NCI-H146 (cell line): ENCODE results near the gene ARHGEF38.
A peak's percentile ranks its signal among the peaks of the same experiment; 100 is the strongest.
"Not testable (repeated sequence)": the region's sequence is repeated elsewhere in the genome, so short reads cannot be mapped to it uniquely, and the experiment has no call there.

Source experiments
- DNase-seq: peaks from one replicate; lab custom pipeline; 2025; lab: John Stamatoyannopoulos, UW

The ARHGEF38 gene

GRCh38 chr4:105652286-105652888, 100.0 kb downstream of the ARHGEF38 start:
- DNase-seq = no peak

DNA sequence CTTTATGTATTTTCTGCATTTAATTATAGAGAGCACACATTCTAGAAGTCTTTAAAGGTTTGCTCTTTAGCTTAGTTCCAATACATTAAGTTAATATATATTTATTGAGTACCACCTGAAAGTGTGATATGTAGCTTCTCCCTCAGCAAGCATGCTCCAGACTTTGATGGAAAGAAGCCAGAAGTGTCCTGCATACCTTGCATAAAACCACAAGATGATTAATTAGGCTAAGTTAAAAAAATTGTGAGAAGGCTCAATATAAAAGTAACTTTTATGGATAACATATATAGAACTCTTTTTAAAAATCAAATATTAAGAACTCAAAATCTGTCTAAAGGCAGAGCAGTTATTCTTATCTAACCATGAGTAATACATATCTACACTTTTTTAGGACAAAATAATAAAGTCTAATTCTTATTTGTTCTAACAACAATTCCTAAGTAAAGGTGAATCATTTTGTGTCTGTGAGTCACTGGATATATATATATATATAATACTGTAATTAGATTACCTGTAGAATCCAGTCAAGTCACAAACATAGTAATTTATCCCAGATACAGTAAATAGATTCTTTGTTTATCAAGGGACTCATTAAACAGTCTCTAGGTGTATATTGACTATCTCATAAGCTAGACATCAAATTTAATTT, 104.8 kb downstream of the ARHGEF38 start:
- no peak for DNase-seq

- no peak for DNase-seq
Measured at GRCh38 chr4:105659190-105659589, 106.8 kb downstream of the ARHGEF38 start.

GRCh38 chr4:105661028-105661427, 108.6 kb downstream of the ARHGEF38 start:
- DNase-seq = no peak

GRCh38 chr4:105662935-105663675, 110.7 kb downstream of the ARHGEF38 start:
- no peak for DNase-seq

- peak; percentile 12 for DNase-seq
Measured at GRCh38 chr4:105666693-105667092, 114.3 kb downstream of the ARHGEF38 start.

DNA sequence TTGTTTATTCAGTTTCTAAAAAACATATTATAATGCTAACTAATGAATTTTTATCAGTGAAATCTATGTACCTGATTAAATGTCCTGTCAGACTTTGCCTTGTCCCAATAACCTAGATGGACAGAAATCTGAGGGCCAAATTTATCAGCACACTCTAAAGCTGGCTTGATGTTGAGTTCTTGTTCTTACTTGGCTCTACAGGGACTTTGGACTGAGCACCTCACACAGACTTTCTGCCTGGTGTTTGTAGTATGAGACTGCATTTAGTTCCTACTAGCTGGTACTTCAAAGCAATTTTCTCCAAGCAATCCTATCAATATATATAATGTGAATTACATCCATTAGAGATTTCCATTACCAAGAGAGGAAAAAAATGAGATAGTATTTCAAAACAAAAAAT, 118.3 kb downstream of the ARHGEF38 start:
- no peak for DNase-seq

DNA sequence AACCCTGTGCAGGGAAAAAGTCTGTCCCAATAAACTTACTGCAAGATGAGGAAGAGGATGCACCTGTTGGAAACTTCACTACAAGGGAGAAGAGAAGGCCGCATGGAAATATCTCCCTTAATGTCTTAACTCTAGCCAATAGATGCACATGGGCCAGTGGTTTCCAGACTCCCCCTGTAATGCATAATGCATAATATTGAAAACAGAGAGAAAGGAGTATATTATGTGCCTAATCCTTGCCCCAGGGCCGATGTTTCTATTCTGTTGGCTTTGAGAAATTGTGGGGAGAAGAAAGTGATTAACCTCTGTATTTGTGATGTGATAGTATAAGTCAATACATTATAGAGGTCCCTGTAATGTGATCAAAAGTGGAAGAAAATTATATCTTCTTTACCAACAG, 118.9 kb downstream of the ARHGEF38 start:
- DNase-seq = no peak

GRCh38 chr4:105674011-105674410, 121.6 kb downstream of the ARHGEF38 start:
- no peak for DNase-seq

DNA sequence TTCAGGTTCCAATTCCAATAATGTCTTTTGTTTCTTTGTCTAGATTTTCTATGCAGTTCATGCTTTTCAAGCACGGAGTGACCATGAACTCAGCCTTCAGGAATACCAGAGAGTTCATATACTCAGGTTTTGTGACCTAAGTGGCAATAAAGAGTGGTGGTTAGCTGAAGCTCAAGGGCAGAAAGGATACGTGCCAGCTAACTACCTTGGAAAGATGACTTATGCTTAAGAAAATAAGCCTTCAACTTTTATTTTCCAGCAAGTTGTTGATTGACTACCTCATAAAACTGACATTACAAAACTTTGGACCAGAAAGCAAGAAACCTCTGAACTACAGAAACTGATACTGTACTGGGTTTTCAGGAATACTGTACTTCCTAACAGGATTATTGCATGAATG, 125.3 kb downstream of the ARHGEF38 start:
- no peak for DNase-seq

DNA sequence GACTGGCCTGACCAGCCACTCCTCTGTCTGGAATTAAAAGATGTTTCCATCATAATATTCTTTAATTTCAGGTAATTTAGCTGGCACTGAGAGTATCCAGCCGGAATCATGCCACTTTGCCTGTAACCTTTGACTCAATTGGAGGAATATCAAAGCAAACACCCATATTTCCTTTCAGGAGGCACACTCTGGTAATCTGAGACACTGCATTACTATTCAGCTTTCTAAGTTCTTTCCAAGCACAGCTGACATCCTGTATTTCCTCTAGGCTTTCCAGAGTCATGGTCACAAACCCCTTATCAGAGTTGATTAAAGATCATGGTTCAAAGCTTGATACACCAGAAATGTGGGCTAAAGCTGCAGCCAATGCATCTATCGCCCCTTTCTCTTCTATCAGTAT, 126.8 kb downstream of the ARHGEF38 start:
- no peak for DNase-seq

- DNase-seq = no peak
Measured at GRCh38 chr4:105683038-105683437, 130.6 kb downstream of the ARHGEF38 start.

DNA sequence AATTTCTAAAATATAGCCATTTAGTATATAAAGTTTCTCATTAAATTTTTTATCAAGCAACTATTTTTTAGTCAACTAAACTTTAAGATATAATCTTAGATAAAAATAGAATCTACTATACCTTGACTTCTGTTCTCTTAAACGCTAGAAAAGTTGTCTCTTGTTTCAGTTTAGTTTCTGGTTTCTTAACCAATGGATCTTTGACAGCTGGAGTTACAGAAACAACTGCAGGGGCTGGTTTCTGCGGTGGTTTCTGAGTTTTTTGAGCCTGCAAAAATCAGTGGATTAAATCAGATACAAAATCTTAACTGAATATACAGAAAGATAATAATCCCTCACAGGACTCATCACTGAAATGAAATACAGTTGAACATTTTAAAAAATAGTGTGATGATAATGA, 134.2 kb downstream of the ARHGEF38 start:
- no peak for DNase-seq

DNA sequence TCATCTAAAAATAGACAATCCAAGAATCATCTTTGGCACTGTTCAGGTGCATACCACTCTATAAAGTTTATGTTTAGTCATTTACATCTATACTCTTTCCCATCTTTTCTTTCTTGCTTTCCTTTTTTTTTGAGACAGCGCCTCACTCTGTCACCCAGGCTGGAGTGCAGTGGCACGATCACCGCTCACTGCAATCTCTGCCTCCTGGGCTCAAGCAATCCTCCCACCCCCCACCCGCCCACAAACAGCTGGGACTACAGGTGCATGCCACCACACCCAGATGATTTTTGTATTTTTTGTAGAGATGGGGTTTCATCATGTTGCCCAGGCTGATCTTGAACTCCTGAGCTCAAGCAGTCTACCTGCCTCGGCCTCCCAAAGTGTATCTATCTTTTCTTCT, 142.4 kb downstream of the ARHGEF38 start:
- not testable (repeated sequence) for DNase-seq

DNA sequence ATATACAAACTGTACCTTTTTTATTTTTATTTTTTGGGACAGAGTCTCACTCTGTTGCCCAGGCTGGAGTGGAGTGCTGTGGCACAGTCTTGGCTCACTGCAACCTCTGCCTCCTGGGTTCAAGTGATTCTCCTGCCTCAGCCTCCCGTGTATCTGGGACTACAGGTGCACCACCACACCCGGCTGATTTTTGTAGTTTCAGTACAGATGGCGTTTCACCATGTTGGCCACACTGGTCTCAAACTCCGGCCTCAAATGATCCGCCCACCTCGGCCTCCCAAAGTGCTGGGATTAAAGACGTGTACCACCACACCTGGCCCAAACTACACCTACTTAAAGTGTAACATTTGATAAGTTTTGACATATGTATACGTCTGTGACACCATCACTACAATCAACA, 143.4 kb downstream of the ARHGEF38 start:
- not testable (repeated sequence) for DNase-seq

DNA sequence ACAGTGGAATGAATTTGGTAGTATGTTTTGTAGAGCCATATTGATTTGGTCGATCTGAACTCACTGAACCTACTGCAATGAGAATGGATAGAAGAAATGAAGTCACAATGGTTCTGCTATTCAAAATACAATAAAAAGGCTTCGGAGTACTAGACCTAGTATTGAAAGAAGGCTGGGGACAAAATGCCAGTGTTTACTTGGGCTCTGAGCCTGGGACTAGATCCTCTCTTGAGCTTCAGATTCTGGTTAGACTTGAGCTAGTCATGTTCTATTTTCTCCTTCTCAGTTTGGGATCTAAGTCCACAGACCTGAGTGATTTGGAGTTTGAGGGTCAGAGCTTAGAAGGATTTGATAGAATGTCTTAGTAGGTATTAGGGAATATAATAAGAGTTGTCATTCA, 146.2 kb downstream of the ARHGEF38 start:
- DNase-seq = no peak

DNA sequence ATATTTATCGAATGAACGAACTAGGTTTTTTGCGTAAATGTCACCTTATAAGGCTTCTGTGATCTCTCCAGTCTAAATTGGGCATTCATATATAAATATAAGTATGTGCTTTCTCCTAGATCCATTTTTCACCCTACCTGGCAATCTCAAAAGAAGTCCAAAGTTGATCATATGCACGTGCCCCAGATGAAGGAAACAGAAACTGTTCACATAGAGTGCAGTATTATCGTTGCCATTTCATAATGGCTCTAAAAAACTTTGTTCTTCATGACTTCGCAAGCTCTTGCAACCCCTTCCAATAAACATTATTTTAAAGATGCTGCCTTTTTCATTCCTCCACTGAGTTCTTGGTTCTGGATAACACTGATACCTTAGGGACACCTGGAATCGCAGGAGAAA, 155.4 kb downstream of the ARHGEF38 start:
- no peak for DNase-seq

- DNase-seq = peak; percentile 72
Measured at GRCh38 chr4:105708181-105709080, 156.0 kb downstream of the ARHGEF38 start, which contains the start of the genes GSTCD and INTS12. TSS of gene GSTCD (plus strand) at chr4:105708784. CDS start at chr4:105717614, 8,830 bp downstream. TSS of gene INTS12 (minus strand) at chr4:105708689. CDS start at chr4:105700005, 8,684 bp downstream.

GRCh38 chr4:105709081-105709450, 156.6 kb downstream of the ARHGEF38 start:
- peak; percentile 23 for DNase-seq

DNA sequence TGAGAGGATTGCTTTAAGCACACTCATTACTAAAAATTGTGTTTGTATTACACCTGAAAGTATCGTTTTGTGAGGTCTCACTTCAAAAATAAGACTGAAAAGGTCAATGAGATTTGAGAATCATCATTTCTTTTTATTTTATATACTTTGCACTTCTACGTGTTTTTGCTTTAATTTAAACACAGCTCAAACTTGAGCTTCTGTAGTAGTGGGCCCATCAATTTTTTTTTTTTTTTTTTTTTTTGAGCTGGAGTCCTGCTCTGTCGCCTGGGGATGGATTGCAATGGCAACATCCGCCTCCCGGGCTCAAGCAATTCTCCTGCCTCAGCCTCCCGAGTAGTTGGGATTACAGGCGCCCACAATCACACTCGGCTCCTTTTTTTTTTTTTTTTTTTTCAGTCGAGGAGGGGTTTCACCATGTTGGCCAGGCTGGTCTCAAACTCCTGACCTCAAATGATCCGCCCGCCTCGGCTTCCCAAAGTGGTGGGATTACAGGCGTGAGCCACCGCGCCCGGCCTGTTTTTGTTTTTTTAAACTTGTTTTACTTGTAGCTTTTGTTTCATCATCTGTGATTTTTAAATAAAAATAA, 157.7 kb downstream of the ARHGEF38 start:
- DNase-seq = no peak

- DNase-seq = peak; percentile 20
Measured at GRCh38 chr4:105710678-105711077, 158.3 kb downstream of the ARHGEF38 start.

GRCh38 chr4:105712766-105713165, 160.3 kb downstream of the ARHGEF38 start:
- DNase-seq = no peak
